Smooth muscle cell of the brain vasculature (primary cell): ENCODE data around the gene KCNG2.
"Not testable (repeated sequence)": the region's sequence is repeated elsewhere in the genome, so short reads cannot be mapped to it uniquely, and the experiment has no call there.

Experiments used
- DNase-seq: peaks from one replicate; pipeline ENCODE4 v3.0.0-alpha.2; 2012; ENCODE audit warnings: low read depth, low spot score

KCNG2 gene

DNA sequence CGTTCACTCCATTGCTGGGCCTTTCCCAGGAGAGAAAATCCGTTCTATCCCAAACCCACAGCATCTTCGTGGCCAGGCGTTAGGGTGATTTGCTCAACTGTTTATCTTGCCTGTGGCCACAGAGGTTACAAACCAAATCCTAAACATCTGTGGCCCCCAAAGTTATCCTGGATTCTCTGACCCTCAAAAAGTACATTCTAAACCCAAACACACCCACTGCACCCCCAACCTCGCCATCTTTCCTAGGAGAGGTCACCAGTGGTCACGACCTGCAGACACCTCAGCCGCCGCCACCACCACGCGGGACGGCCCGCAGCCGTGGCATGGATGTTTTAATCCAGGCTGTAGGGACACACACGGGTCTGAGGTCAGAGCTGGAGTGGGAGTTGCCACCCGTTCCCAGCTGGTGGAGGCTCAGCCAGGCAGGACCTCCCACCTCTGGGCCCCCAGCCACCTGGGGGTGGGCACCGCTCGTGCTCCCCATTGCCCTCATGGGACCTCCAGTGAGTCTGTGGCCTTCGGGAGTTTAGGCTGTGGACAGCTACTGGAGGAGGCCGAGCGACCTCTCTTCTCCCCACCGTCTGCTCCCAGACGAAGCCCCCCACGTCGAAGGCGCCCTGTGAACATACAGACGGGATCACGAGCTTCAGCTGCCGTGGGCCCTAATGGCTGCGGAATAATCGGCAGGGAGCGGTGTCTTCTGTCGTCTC is 72.0 kb downstream of the KCNG2 start:
- DNase-seq = no peak

GRCh38 chr18:79870301-79871025 is 72.7 kb downstream of the KCNG2 start:
- DNase-seq = no peak

GRCh38 chr18:79871026-79871390 is 73.3 kb downstream of the KCNG2 start:
- no peak for DNase-seq

- no peak for DNase-seq
Measured at GRCh38 chr18:79871481-79872091, 73.8 kb downstream of the KCNG2 start.

GRCh38 chr18:79872527-79873444 is 75.0 kb downstream of the KCNG2 start:
- DNase-seq = no peak

DNA sequence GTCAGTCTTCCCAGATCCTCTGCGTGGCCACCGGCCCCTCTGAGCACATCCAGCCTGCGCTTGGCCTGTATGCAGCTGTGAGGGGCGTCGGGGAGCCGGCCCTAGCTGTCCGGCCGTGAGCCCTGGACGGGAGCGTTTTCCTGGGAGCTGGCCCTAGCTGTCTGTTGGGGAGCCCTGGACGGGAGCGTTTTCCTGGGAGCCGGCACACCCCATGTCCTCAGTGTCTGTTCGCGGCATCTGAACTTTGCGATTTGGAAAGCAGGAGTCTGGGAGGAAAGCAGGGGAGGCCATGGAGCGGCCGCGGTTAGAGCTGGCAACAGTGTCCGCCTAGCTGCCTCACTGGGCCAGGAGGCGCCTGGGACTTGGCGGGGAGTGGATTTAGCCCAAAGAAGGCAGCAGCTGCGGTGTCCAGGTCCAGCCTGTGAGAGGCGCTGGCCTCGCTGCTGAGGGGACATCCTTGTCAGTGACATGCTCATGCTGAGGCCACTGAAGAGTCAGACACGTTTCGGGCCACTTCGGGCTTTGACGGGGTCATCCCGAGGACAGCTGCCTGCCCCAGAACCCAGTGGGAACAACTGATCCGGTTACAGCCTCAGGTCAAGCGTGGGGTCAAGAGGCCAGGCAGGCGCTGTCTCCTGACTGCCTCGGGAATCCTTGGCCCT is 75.8 kb downstream of the KCNG2 start:
- DNase-seq = no peak

DNA sequence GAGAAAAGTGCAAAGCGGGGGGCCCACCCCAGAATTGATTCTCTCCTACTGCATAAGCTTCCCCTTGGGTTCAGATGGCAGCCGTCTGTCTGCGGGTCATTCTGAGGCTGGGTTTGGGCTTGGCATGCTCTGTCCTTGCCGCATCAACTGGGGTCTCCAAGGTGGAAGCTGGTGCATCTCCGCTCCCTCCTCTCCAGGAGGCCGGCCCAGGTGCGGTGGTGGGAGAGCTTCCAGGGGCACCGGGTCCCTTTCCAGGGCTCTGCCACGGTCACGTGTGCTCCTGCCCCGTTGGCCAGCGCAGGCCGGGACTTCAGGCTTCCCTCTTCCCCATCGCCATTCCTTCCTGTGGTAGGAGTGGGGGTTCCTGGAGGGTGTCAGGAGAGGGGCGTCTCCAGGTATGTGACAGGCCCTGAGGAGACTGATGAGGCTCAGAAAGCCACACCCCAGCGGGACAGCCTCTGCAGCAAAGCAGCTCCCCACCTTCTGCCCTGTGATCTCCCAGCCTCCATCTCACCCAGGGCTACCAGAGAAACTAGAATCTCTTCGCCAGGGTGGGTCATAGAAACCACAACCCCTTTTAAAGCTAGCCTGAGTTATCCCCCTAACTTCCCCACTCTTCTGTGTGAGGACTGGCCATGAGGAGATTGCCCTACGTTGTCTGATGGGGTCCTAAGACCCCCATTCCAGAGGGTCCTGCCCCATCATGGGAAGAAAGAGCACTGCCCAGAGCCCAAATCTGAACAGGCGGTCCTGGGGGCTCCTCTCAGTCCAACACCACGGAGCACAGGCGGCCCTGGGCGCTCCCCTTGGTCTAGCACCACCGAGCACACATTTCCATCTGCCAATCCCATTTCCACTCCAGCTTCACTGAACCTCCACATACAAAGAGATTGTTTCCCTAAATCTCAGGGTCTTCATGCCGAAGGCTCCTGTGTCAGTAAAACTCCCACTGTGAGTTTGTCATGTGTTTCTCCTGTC is 77.1 kb downstream of the KCNG2 start:
- DNase-seq = no peak

DNA sequence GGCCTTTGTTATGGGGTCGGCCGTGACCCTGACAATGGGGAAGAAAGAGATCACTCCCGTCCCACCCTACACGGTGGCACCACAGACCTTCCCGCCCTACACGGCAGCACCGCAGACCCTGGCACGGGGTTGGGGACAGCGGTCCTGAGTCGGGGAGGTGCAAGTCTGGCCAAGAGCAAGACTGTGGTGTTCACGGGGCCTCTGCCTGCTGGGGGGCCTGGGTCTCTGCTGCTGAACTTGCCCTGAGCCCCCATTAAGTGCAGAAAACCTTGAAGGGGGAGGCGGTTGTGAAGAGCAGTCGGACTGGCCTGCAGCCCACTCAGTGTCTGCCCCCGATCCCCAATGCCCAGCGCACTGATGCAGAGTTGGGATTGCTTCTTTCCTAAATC is 77.8 kb downstream of the KCNG2 start:
- DNase-seq = no peak

DNA sequence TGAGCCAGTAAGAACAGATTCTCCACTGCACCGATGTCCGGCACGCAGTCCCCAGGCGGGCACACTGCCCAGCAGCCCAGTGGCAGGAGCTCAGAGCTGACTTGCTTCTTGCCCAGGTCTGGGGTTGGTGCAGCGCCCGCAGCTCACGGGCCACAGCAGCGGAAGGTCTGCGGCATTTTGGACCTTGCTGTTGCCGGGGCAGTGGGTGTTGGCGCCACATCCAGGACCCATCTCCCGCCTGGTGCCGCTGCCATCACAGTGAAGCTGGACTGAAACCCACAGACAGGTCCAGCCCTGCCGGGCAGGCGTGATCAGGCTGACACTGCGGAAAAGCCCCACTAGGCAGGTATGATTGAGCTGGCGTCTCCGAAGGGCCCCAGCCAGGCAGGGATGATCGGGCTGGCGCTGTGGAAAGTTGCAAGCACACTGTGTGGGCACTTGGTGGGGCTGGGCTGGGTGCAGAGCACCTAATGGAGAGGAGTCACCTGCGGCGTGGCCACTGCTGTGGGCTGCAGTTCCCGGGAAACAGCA is 78.3 kb downstream of the KCNG2 start:
- no peak for DNase-seq

- no peak for DNase-seq
Measured at GRCh38 chr18:79876497-79876896, 78.8 kb downstream of the KCNG2 start.

- DNase-seq = no peak
Measured at GRCh38 chr18:79877163-79878091, 79.7 kb downstream of the KCNG2 start.

DNA sequence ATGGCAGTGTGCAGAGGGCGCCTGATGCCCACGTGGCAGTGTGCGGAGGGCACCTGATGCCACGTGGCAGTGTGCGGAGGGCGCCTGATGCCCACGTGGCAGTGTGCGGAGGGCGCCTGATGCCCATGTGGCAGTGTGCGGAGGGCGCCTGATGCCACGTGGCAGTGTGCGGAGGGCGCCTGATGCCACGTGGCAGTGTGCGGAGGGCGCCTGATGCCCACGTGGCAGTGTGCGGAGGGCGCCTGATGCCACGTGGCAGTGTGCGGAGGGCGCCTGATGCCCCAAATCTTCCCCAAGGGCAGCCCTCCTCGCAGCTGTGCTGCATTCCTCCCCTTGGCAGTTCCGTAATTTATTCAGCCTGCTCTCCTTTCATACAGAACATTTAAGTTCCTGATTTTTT is 80.5 kb downstream of the KCNG2 start:
- DNase-seq = not testable (repeated sequence)

- DNase-seq = no peak
Measured at GRCh38 chr18:79878741-79879378, 81.1 kb downstream of the KCNG2 start.

DNA sequence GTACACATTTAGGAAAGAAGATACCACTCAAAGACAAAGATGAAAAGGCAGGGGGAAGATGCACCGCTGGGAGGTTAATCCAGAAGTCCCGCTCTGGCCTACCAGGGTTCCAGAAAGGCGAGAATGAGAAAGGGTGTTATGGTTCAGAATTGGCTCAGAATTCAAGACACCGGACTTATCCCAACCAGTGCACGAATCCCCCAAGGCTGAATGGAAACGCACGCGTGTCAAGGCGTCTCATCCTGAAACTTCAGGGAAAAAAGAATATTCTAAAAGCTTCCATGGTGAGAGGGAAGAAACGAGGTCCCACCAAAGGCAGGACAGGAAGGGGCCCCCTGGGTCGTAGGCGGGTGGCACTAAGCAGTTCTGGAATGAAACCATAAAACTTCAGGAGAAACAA is 81.8 kb downstream of the KCNG2 start:
- no peak for DNase-seq

GRCh38 chr18:79881695-79882094 is 84.0 kb downstream of the KCNG2 start:
- no peak for DNase-seq

- DNase-seq = no peak
Measured at GRCh38 chr18:79882522-79883241, 84.9 kb downstream of the KCNG2 start.

GRCh38 chr18:79883461-79884293 is 85.9 kb downstream of the KCNG2 start:
- no peak for DNase-seq
